Stimulated activated CD8-positive, alpha-beta memory T cell treated with anti-CD3 and anti-CD28 coated beads, Interleukin-4, amount 100 ng/mL, for 4 hours (primary cell): ENCODE measurements around the gene ALDH4A1.
"Not testable (repeated sequence)": the region's sequence is repeated elsewhere in the genome, so short reads cannot be mapped to it uniquely, and the experiment has no call there.

Source experiments
- DNase-seq, 2 donors: peaks; one replicate each; pipeline ENCODE4 v3.0.0-alpha.2; 2020; ENCODE audit warnings: low read depth in 2 of 2, low spot score in 1 of 2

ALDH4A1 gene

DNA sequence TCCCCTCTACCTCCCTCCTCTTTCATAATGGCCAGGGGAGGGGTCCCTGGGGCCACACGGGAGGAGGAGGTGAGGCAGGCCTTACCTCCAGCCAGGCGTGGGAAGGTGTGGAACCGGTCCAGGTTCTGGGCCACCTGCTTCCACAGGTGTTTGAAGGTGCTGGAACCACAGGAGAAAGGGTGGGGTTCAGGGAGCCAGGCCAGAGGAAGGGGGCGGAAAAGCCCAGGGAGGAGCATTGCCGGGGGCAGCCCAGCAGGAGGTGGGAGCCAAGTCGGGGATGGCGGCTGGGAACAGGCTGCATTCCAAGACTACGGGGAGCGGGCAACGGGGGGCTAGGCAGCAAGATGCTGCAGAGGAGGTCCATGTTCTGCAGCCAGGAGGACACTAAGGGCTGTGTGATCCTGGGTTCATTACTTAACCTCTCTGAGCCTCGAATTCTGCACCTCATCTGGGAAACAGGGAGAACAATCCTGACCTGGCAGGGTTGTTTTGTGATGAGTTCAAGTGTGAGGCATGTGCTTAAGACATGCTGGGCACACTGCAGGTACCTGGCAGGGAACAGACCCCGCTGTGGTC is 23.1 kb downstream of the ALDH4A1 start:
- no peak for DNase-seq

- DNase-seq = no peak
Measured at GRCh38 chr1:18878538-18879214, 23.7 kb downstream of the ALDH4A1 start.

GRCh38 chr1:18877282-18877681 is 25.1 kb downstream of the ALDH4A1 start:
- no peak for DNase-seq

- no peak for DNase-seq
Measured at GRCh38 chr1:18876210-18876609, 26.1 kb downstream of the ALDH4A1 start.

DNA sequence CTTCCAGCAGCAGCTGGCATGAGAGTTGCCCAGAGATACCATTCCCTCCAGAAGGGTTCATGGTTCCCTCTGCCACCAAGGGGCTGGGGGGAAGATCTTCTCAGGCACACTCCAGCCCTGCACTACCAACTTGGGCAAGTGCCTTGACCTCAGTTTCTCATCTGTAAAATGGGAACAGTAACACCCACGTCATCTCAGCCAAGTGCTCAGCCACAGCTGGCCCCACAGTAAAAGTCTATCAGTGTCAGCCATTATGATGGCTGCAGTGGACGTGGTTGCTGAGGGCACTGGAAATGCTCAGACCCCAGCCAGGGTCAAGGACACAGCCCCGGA is 26.6 kb downstream of the ALDH4A1 start:
- DNase-seq = no peak

DNA sequence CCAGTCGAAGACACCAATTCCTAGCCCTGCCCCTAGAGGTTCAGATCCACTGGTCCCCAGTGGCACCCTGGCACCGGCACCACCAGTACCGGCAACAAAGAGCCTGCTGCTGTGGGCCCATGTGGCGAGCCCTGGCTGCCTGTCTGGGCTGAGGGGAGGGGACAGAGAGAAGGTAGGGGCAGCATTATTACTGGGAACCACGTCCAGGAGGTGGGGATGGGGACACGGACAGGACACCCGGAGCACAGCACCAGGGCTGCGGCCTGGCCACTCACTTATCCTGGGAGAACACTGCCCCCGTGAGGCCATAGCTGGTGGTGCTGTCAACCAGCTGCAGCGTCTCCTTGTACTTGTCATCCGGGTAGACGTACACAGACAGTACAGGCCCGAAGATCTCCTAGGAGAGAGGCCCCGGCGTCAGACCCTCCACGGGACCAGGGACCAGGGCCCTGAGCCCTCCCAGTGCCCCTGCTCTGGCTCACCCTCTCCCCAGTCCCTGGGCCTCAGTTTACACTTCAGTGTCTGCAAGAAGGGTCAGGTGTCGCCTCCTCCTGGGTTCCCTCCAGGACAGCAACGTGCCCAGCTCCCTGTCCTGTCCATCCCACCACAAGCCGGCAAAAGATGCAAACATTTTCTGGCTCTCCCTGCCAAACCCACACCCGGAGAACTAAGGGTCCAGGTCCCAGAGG is 27.1 kb downstream of the ALDH4A1 start:
- DNase-seq = peak; percentile 24 to 30

- no peak for DNase-seq
Measured at GRCh38 chr1:18874600-18874999, 27.8 kb downstream of the ALDH4A1 start.

GRCh38 chr1:18874036-18874435 is 28.3 kb downstream of the ALDH4A1 start:
- DNase-seq = no peak

GRCh38 chr1:18872071-18872611 is 30.2 kb downstream of the ALDH4A1 start:
- DNase-seq = no peak

DNA sequence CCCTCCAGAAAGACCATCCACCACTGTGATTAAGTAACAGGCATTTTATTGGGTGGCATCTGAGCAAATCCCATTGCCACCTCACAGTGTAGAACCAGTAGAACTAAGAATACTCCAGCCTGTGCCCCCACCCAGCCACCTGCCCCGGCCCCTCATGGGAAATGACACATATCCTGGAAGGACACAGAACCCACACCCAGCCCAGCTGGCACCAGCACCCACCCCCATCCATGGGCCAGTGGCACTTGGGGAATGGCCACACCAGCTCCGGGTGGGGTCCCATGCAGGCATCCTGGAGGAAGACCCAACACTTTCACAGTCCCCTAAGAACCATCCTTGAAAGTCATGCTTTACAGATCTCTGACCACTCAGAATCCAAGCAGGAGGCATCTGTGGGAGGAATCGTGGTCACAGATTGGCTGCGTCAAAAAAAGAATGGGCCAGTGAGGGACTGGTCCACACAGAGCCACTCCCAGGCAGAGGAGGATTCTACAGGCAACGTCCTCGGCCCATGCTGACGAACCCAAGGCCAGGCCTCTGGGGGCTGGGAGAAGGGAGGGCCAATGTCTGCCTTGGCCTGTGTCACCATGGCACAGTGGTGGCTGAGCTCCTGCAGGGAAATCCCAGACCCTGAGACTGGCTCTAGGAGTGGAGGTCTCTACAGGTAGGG is 30.8 kb downstream of the ALDH4A1 start:
- no peak for DNase-seq

DNA sequence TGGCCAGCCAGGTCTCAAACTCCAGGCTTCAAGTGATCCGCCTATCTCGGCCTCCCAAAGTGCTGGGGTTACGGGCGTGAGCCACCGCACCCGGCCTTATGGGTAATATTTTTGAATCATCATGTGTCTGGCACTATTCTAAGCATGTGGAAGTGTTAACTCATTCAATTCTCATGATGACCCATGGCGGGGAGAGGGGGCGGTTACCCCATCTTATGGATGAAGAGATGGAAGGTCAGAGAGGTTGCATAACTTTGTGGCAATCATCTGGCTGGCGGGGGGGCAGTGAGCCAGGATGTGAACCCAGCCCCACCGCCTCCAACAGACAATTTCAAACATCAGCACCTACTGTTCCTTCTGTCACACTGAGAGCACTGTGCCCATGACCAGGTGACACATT is 31.4 kb downstream of the ALDH4A1 start:
- no peak for DNase-seq

- DNase-seq = not testable (repeated sequence)
Measured at GRCh38 chr1:18870595-18870865, 31.8 kb downstream of the ALDH4A1 start.

DNA sequence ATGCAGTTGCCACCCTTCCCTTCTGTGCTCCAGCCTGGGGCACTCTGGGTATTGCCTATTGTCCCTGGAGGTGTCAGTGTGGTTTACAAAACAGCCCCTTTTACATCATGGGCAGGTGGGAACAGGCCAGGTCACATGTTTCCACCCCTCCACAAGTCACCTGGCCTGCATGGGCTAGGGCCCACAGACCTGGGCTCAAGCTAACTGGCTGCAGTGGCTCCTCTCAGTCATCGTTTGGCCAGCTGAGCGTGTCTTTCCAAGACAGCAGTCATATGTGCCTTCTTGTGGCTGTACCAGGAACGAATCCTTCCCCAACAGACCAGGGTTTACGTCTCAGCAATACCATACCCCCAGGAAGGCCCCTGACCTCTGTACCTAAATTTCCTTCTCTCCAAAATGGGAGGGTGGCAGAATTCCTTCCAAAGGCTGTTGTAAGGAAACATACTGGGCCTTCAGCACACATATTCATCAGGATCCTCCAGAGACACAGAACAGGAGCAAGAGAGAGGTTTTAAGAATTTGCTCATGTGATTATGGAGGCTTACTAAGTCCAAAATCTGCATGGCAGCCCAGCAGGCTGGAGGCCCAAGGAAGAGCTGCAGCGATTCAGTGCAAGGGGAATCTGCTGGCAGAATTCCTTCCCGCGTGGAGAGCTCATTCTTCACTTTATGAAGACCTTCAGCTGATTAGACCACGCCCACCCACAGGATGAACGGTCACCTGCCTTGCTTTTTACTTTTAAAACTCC is 32.3 kb downstream of the ALDH4A1 start:
- DNase-seq = no peak

DNA sequence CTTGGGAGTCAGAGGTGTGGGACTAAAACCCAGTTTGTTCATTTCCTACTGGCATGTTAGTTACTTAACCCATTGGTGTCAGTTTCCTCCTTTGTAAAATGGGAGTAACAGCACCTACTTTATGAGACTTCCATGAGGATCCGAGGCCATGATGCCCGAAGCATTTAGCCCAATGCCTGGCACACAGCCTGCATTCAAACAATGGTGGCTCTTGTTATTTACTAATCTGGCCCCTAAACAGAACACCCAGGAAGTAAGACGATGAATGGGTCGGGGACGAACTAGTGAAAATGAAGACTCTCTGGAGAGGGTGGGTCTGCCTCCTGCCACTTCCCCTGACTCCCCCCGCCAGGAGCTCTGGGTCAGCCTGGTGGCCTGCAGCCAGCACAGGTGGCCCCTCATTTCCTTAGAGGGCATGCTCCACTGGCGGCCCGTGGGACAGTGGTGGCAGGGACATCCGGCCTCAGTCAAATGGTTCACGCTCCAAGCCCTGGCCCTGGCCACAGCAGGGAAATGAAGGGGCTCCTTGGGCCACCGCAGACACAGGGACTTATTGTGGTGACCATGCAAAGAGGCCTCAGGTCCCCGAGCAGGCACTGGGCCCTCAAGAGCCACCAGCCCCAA is 33.4 kb downstream of the ALDH4A1 start:
- DNase-seq = no peak

DNA sequence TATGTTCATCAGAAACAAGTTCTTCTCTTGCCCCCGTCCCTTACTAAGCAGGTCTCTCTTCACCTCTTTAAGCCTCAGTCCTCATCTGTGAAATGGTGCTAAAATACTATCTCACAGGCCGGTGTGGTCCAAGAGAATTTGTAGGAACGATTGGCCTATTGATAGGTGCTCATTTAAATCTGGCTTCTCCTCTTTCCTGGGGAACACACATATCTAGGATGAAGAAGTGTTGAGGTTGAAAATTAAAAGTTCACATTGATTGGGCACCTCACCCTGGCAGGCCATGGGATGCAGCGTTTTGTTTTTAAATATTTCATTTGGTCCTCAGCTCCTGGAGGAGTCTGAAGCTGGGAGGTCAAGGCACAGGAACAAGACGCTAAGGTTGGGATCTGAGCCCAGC is 34.0 kb downstream of the ALDH4A1 start:
- no peak for DNase-seq

- DNase-seq = no peak
Measured at GRCh38 chr1:18866846-18867245, 35.5 kb downstream of the ALDH4A1 start.

DNA sequence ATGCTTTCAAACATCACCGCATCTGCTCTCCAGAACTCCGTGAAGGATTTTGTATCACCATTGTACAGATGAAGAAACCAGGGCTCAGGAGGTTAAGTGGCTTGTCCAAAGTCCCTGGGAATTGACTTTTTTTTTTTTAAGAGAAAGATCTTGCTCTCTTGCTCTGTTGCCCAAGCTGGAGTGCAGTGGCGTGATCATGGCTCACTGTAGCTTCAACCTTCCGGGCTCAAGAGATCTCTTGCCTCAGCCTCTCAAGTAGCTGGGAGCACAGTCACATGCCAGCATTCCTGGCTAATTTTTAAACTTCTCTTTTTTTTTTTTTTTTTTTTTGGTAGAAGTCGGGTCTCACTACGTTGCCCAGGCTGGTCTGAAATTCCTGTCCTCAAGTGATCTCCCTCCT is 36.0 kb downstream of the ALDH4A1 start:
- no peak for DNase-seq

- no peak for DNase-seq
Measured at GRCh38 chr1:18865176-18865575, 37.2 kb downstream of the ALDH4A1 start.

DNA sequence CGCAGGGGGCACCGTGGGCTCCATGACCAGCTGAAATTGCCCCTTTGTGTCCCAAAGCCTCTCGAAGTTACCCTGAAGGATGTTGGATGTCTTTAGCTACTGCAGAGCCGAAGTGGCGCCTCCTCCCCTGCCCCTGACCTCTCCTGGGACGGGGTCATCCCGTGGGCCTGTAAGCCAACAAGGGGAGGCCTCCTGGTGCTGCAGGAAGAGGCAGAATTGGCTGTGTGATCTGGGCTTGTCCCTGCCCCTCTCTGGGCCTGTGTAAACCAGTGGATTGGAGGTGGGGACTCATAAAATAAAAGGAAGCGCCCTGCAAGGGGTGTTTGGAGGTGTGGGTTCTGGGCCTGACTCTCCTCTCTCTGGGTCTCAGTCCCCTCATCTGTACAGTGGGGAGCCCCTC is 40.8 kb downstream of the ALDH4A1 start:
- no peak for DNase-seq

- no peak for DNase-seq
Measured at GRCh38 chr1:18861082-18861481, 41.3 kb downstream of the ALDH4A1 start.

DNA sequence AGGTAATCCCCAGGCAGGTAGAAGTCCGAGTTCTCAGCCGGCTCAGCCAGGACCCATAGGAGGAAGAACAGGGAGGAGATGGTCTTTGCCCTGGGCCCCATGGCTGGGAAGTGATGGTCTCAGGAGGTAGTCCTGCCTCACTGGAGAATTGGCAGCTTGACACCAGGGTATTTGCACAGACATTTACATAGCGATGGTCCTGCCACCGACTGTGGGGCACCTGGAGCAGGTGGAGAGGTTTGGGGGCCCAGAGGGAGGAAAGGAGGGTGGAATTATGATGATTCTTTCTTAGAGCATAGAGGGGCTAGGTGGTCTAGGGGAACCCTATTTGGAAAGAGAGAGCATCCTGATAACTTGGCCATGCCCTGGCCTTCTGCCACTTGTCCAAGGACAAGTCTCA is 42.8 kb downstream of the ALDH4A1 start, which contains the start of gene TAS1R2:
Gene TAS1R2 (minus strand): TSS at position 101 of the 400 bp plus-strand sequence. CDS start 0 bp downstream, at position 101.
- no peak for DNase-seq
